Mesodermal cell (in vitro differentiated cells): ENCODE measurements around the gene C12orf76.

ENCODE experiments used
- H3K27ac ChIP-seq: 2 replicates; pipeline ENCODE4 v1.7.0; 2013; ENCODE audit warnings: mild to moderate bottlenecking, low read depth, low read length, moderate library complexity; ENCODE audit not compliant: severe bottlenecking
- H3K36me3 ChIP-seq: 2 replicates; pipeline ENCODE4 v1.7.1; 2013; ENCODE audit warnings: mild to moderate bottlenecking, low read length, moderate library complexity; ENCODE audit not compliant: control insufficient read depth, insufficient read depth
- H3K4me1 ChIP-seq: one replicate; pipeline ENCODE4 v1.7.1; 2013; ENCODE audit warnings: mild to moderate bottlenecking, low read length; ENCODE audit not compliant: insufficient read depth, control insufficient read depth, poor library complexity, severe bottlenecking
- H3K4me3 ChIP-seq: 2 replicates; pipeline ENCODE4 v1.7.0; 2013; ENCODE audit warnings: low read length, control low read depth, mild to moderate bottlenecking; ENCODE audit not compliant: insufficient read depth, poor library complexity, severe bottlenecking; ENCODE audit errors: extremely low read depth
- H3K9me3 ChIP-seq: 2 replicates; pipeline ENCODE4 v1.7.1; 2013; ENCODE audit warnings: mild to moderate bottlenecking, low read length, moderate library complexity; ENCODE audit not compliant: control insufficient read depth
- WGBS, 2 experiments: methylation state at CpG; one replicate each; pipeline ENCODE4 v1.1.5; 2013; ENCODE audit warnings: missing lambda C conversion rate in 2 of 2; ENCODE audit not compliant: insufficient coverage in 2 of 2; 5-methylcytosine and 5-hydroxymethylcytosine counted together

C12orf76 gene

GRCh38 chr12:109994401-109995175 lies 53.7 kb downstream of the C12orf76 start:
- Histone ChIP-seq H3K4me3 (peak overlapping the region; percentile 91), H3K9me3 (no peaks in the 10 kb centered on the region), H3K27ac (no peak overlapping the region), H3K4me1 (peaks cover 12% of the 10 kb centered on the region), H3K36me3 (peaks cover 18% of the 10 kb centered on the region)
- WGBS, 2 experiments = 93 to 100% methylated on average over 2 to 3 of the region's 6 CpGs

GRCh38 chr12:109993091-109993490 lies 55.2 kb downstream of the C12orf76 start:
- no peak overlapping the region for H3K4me3 ChIP-seq
- 100% methylated on average over 1 of the region's 2 CpGs; no CpG with 5 or more reads in 1 of the 2 experiments for WGBS, 2 experiments
- no peak overlapping the region for H3K27ac ChIP-seq
- H3K4me1 ChIP-seq = peaks cover 12% of the 10 kb centered on the region
- no peaks in the 10 kb centered on the region for H3K9me3 ChIP-seq
- peaks cover 33% of the 10 kb centered on the region for H3K36me3 ChIP-seq

- WGBS, 2 experiments = 96 to 97% methylated on average over 2 to 5 of the region's 5 CpGs
- peaks cover 47% of the 10 kb centered on the region for H3K36me3 ChIP-seq
- no peak overlapping the region for H3K4me3 ChIP-seq
- H3K27ac ChIP-seq = no peak overlapping the region
- H3K4me1 ChIP-seq = peaks cover 12% of the 10 kb centered on the region
- no peaks in the 10 kb centered on the region for H3K9me3 ChIP-seq
These were observed 56.7 kb downstream of the C12orf76 start for GRCh38 chr12:109991586-109991985.
